Fibroblast of skin of left biceps (primary cell): ENCODE data around the gene DNASE1L2.

ENCODE experiments used
- DNase-seq, 2 experiments: peaks; one replicate each; pipeline ENCODE4 v3.0.0-alpha.2; 2013; ENCODE audit warnings: low read depth in 2 of 2

Gene DNASE1L2

GRCh38 chr16:2204416-2205103, 31.7 kb upstream of the DNASE1L2 start:
- no peak for DNase-seq

DNA sequence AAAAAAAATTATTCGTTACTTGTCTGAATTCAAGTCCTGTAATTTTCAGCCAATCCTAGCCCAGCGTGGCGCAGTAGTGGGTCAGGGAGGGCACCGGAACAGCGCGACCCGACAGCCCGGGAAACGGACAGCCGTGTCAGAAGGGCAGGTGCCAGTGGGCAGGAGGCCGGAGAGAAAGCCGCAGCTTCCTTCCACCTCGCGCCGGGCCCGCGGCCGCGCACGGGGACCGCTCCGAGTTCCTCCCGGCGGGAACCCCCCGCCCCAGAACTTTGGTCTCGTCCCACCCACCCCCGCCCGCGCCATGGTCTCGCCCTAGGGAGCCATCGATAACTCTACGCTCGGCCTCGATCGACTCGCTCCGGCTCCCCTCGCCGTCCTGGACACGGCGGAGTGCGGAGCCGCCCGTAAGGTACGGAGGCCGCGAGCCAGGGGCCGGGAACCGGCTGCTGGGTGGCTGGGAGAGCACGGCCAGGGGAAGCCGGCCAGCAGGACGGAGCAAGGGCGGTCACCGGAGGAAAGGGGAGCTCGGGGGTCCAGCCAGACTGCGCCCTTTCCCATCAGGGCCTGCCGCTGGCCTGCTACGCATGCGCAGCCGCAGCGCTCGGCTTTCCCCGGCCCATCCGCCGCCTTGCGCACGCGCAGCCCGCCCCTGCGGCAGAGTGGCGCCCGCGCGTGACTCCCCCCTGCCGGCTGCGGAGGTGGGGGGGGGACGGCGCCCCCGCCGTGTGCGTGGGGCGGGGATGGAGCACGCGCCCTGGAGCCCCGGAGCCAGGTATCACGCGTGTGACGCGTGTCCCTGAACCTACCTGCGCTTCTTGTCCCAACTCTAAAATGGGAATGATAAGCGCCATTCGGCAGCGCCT, 30.9 kb upstream of the DNASE1L2 start, which contains the start of gene MLST8:
Gene MLST8 (plus strand): TSS at position 351 of the 863 bp plus-strand sequence. CDS start 632 bp downstream, outside the sequence.
- peak; percentile 61 to 62 for DNase-seq

DNA sequence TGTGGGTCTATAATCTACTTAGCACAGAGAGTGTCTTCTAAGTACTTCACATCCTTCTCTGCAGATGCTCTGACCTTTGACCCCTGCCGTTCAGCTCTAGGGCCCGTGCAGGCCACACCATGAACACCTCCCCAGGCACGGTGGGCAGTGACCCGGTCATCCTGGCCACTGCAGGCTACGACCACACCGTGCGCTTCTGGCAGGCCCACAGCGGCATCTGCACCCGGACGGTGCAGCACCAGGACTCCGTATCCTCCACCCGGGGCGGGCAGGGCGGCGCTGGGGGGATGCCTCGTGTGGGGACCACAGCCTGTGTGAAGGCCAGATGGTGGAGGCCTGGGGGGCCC, 30.3 kb upstream of the DNASE1L2 start:
- no peak for DNase-seq

DNA sequence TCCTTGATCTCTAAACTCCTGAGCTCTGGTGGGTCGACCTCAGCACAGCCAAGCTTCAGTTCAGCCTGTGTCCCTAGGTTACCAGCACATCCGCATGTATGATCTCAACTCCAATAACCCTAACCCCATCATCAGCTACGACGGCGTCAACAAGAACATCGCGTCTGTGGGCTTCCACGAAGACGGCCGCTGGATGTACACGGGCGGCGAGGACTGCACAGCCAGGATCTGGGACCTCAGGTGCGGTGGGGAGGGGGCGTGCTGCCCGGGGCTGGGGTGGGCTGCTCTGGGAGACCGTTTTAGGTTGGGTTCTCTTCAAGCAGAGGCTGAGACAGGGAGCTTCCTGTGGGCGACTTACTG, 29.8 kb upstream of the DNASE1L2 start:
- no peak for DNase-seq

DNA sequence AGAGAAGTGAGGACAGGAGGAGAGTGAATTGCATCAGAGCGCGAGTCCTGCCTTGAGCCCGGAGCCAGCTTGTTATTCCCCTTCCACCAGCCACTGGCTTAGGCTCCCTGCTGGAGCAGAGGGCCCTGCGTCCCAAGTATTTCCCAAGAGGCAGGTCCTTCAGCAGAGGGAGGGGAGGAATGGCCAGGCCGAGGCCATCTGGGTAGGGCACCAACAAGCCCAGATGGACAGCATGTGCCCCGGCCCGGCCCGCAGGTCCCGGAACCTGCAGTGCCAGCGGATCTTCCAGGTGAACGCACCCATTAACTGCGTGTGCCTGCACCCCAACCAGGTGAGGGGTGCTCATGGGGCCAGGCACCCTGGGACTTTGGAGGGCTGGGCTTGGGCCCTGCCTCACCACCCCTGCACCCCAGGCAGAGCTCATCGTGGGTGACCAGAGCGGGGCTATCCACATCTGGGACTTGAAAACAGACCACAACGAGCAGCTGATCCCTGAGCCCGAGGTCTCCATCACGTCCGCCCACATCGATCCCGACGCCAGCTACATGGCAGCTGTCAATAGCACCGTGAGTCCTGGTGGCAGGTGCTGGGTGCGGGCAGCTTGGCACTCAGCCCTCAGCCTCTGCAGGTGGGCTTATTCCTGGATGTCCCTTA, 29.3 kb upstream of the DNASE1L2 start:
- DNase-seq, result no peak

DNA sequence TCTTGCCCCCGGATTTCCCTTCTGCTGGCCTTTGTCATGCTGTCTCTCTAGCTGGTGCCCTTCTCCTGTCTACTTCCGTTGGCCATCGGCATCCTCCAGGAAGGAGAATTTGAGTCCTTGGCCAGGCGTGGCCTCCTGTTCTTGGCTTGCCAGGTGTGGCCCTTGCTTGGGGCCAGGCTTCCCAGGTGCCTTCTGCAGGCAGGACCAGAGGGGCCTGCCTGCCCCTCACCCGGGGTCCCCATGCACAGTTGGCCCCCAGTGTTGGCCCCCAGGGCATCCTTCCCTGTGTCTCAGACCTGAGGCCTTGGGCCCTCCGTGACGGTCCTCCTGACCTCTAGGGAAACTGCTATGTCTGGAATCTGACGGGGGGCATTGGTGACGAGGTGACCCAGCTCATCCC, 28.4 kb upstream of the DNASE1L2 start:
- DNase-seq, result no peak

GRCh38 chr16:2208308-2208707, 27.9 kb upstream of the DNASE1L2 start:
- DNase-seq, result no peak

DNA sequence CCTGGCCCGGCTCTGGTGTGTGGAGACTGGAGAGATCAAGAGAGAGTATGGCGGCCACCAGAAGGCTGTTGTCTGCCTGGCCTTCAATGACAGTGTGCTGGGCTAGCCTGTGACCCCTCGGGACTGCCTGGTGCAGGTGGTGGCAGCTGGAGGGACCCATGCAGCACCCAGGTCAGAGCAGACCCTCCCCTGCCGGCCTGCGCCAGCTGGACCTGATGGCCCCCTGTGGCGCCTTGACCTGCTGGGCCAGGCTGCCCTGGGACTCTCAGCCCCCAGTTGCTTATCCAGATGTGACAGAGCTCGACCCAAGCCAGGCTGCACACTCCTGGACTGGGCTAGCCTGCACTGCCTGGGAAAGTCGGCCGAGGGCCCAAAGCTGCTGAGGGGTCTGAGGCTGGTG, 27.5 kb upstream of the DNASE1L2 start:
- DNase-seq, result no peak

GRCh38 chr16:2209258-2210008, 26.8 kb upstream of the DNASE1L2 start:
- no peak for DNase-seq

DNA sequence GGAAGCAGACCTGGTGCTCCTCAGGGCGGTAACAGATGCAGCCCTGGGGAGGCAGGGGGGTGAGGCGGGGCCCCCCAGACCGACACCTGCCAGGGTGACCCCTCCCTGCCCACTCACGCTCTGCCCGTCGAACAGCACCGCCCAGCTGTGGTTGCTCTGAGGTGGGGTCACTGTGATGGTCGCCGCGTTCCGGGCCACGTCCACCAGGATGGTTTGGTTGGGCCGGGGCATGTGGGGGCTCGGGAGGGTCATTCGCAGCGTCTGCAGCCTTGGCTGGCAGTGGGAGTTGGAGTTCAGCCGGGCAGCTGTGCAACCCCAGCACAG, 26.3 kb upstream of the DNASE1L2 start:
- no peak for DNase-seq

GRCh38 chr16:2210386-2211365, 25.6 kb upstream of the DNASE1L2 start, which contains the start of gene BRICD5:
TSS of gene BRICD5 (minus strand) at chr16:2210863. CDS start at chr16:2210833, 30 bp downstream.
- DNase-seq, result no peak

DNA sequence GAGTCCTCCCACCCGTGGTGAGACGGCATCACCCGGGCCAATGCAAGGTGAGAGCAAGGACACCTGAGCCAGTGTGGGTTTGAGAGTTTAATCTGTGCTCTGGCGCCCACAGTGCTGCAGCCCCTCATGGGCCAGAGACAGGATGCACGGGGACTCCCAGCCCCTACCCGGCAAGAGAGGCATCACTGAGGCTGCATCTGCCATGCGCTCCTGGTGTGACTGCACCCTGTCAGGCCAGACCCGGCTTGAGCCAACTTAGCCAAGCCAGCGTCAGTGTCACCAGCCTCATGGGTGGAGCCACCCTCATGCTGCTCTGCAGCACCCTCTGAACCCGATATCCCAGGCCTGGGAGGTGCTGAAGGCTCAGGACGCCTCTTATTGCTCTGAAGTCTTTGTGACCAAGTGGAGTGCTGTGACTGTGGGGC, 24.3 kb upstream of the DNASE1L2 start:
- DNase-seq, result no peak

DNA sequence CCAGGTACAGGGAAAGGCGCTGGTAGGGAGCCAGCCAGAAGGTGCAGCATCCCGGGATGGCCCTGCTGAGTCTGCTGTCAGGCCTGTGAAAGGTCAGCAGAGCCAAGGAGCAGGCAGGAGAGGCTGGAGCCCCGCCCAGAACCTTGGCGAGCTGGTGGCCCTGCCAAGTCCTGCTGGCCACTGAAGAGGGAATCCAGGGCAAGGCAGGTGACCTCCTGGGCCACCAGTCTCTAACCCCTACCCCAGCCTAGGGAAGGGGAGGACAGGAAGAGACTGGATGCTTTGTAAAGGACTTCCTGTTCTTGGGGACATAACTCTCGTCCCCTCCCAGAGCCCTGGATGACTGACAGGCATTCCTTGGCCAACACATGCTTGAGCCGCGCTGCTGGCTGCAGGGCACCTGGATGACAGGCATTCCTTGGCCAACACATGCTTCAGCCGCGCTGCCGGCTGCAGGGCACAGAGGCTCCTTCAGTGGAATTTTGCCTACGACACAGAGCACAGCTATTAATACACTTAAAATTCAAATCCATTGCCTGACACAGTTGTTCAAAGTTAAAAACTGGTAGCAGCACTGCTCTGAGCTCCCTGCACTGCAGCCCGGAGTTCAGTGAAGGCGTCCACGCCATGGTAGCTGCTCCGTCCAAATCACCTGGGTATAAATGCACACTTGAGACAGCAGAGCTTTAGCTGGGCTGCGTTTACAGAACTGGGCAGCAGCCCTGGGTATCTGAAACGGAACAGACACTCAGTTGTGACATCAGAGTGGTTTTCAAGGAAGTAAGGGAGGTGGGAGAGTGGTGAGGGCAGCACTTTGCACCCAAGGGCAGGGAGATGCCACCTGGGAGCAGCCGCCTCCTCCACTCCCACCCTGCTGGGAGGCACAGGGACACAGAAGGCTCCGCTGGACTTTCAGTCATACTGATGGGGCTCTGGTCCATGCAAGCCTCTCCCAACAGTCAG, 23.6 kb upstream of the DNASE1L2 start:
- DNase-seq, result no peak

- no peak for DNase-seq
Measured at GRCh38 chr16:2213817-2214718, 22.2 kb upstream of the DNASE1L2 start.

DNA sequence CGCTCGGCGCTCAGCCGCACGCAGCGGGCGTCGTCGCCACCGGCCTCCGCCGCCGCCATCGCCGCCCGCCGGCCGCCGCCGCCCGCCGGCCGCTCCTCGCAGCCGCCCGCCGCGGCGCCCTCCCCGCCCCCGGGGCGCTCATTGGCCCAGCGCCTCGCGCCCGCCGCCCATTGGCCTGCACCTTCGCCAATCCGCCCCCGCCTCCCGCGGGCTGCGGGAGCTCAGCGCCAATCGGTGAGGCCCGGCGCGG, 21.6 kb upstream of the DNASE1L2 start, which contains the start of gene PGP:
Gene PGP (minus strand): TSS at position 122 of the 250 bp plus-strand sequence. CDS start 63 bp downstream, at position 59.
- no peak for DNase-seq

GRCh38 chr16:2216330-2216729, 19.9 kb upstream of the DNASE1L2 start:
- no peak for DNase-seq

DNA sequence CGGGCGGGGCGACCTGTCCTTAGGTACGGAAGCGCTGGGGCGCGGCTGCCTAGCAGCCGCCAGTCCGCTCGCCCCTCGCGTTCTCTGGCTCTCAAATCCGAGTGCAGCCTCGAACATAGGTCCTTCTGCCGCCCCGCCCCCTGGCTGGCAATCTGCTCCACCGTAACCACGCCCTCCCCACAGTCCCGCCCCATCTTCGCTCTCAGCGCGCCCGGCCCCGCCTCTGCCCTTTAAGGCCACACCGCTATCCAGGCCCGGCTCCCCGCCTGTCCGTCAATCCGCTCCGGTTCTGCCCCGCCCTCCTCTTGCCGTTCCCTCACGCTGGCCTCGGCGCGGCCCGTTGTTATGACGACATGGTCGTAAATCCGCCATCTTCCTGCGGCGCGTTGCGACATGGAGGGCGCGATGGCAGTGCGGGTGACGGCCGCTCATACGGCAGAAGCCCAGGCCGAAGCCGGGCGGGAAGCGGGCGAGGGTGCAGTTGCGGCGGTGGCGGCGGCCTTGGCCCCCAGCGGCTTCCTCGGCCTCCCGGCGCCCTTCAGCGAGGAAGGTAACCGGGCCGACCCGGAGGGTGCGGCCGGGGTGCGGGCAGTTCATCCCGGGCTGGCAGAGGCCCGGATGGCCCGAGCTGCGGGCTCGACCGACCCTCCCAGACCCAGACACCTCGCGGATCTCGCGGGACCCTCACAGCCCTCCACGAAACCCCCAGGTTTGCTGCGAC, 12.9 kb upstream of the DNASE1L2 start, which contains the start of gene E4F1:
Gene E4F1 (plus strand): TSS at position 371 of the 721 bp plus-strand sequence. CDS start 23 bp downstream, at position 394.
- DNase-seq, result peak; percentile 98

GRCh38 chr16:2223942-2224486, 12.2 kb upstream of the DNASE1L2 start:
- no peak for DNase-seq
